K562 (cell line): Measurements from ENCODE around the gene IRF2. TPM values are rescaled to one million over a fixed set of nuclear protein-coding genes. Genes with fewer than 3 reads are reported as not detected.

Experiments used
- ATAC-seq: fragments of 200-7000 bp; cut with Tn5 transposase; 3 replicates; pipeline ENCODE4 v1.9.1; 2020; ENCODE audit warnings: moderate library complexity
- BruUV-seq: library from RNA; stranded (reverse); fragments of 400-500 nt; replicated peaks from 2 replicates; lab custom pipeline; 2021; lab: Mats Ljungman, UMichigan
- CTCF ChIA-PET: fragments of 300-600 bp; formaldehyde crosslinking; extraction: SDS; loops from one replicate; lab custom pipeline; 2021; ENCODE audit warnings: low intra/inter-chr PET ratio; lab: Yijun Ruan, JAX
- POLR2A ChIA-PET: fragments of 300-600, 350-650 bp; sonication (Branson Sonifier 250); formaldehyde crosslinking; extraction: SDS; loops from one replicate; lab custom pipeline; 2021; ENCODE audit warnings: antibody characterized with exemption, inconsistent platforms; lab: Yijun Ruan, JAX
- DNase-seq, 4 experiments: peaks; one replicate each; pipeline versions ENCODE4 v3.0.0 to v3.0.0-alpha.2; 2011 to 2018; ENCODE audit warnings: low spot score in 3 of 4, mixed read lengths in 3 of 4; ENCODE audit errors: extremely low read depth in 1 of 4
- FAIRE-seq: peaks from 2 replicates; lab custom pipeline; 2011; peaks lifted over from hg19 to GRCh38; lab: Jason Lieb, UNC
- H2AFZ ChIP-seq: 2 replicates; pipeline ENCODE4 v1.6.0; 2011; ENCODE audit warnings: low read depth, low read length, control low read depth, inconsistent platforms
- H3K27ac ChIP-seq: fragments of 200-600 bp; 3 replicates; pipeline ENCODE4 v1.8.0; 2011; ENCODE audit warnings: low read depth, mild to moderate bottlenecking, control low read depth, inconsistent platforms, low read length, moderate library complexity, mixed read lengths; ENCODE audit errors: extremely low read depth
- H3K27me3 ChIP-seq, 2 experiments: fragments of 300-600 bp in 1 of 2; 2 replicates in 1 of 2; 3 replicates in 1 of 2; pipeline versions ENCODE4 v1.6.0 to v1.8.0; 2011; ENCODE audit warnings: inconsistent platforms in 2 of 2, low read length in 2 of 2, mild to moderate bottlenecking in 1 of 2, mixed read lengths in 1 of 2, moderate library complexity in 1 of 2; ENCODE audit not compliant: control insufficient read depth in 2 of 2, insufficient read depth in 2 of 2
- H3K36me3 ChIP-seq: fragments of 300-600 bp; 3 replicates; pipeline ENCODE4 v1.8.0; 2011; ENCODE audit warnings: mild to moderate bottlenecking, low read length, inconsistent platforms; ENCODE audit not compliant: control insufficient read depth, insufficient read depth
- H3K4me1 ChIP-seq, 2 experiments: fragments of 200-600 bp in 1 of 2; replicated peaks in 1 of 2; 2 replicates in 1 of 2; 3 replicates in 1 of 2; pipeline versions ENCODE4 v1.5.1 to v1.8.0; 2011; ENCODE audit warnings: inconsistent platforms in 2 of 2, low read length in 2 of 2, mild to moderate bottlenecking in 1 of 2, mixed read lengths in 1 of 2, moderate library complexity in 1 of 2; ENCODE audit not compliant: control insufficient read depth in 2 of 2, insufficient read depth in 2 of 2
- H3K4me2 ChIP-seq: 2 replicates; pipeline ENCODE4 v1.6.1; 2011; ENCODE audit warnings: low read length, control low read depth, inconsistent platforms, mixed read lengths; ENCODE audit not compliant: insufficient read depth
- H3K4me3 ChIP-seq: fragments of 200-600 bp; sonication (generic), shearing (Covaris generic); 2 replicates; pipeline ENCODE4 v1.5.1; 2016; ENCODE audit warnings: control low read depth, inconsistent platforms
- H3K79me2 ChIP-seq: fragments of 200-600 bp; 3 replicates; pipeline ENCODE4 v1.8.0; 2011; ENCODE audit warnings: low read length, inconsistent platforms; ENCODE audit not compliant: control insufficient read depth, insufficient read depth
- H3K9ac ChIP-seq, 2 experiments: 2 replicates each; pipeline versions ENCODE4 v1.6.0 to v1.6.1; 2011; ENCODE audit warnings: low read depth in 2 of 2, low read length in 2 of 2, control low read depth in 1 of 2, inconsistent platforms in 1 of 2, mild to moderate bottlenecking in 1 of 2, mixed read lengths in 1 of 2; ENCODE audit not compliant: insufficient read depth in 1 of 2
- H3K9me1 ChIP-seq: one replicate; pipeline ENCODE4 v1.6.0; 2011; ENCODE audit warnings: inconsistent platforms, mild to moderate bottlenecking, low read length, moderate library complexity; ENCODE audit not compliant: control insufficient read depth, insufficient read depth
- H3K9me3 ChIP-seq: replicated peaks from 2 replicates; pipeline ENCODE4 v1.5.1; 2011; ENCODE audit warnings: low read depth, low read length, inconsistent platforms; ENCODE audit not compliant: control insufficient read depth, insufficient read depth
- H4K20me1 ChIP-seq: replicated peaks from 2 replicates; pipeline ENCODE4 v1.6.1; 2011; ENCODE audit warnings: low read length, inconsistent platforms, mixed read lengths; ENCODE audit not compliant: control insufficient read depth, insufficient read depth
- ATF7 ChIP-seq: fragments of 450-650 bp; IDR thresholded peaks from 2 replicates; pipeline ENCODE4 v1.7.1; 2014; ENCODE audit warnings: mild to moderate bottlenecking, moderate library complexity
- DACH1 ChIP-seq: fragments of 450-650 bp; IDR thresholded peaks from 2 replicates; pipeline ENCODE4 v1.6.1; 2018; ENCODE audit not compliant: partially characterized antibody
- KAT7 ChIP-seq: sonication (generic); formaldehyde crosslinking; IDR thresholded peaks from 2 replicates; pipeline ENCODE4 v1.8.0; 2022; ENCODE audit warnings: missing genetic modification reagents, mild to moderate bottlenecking, borderline replicate concordance
- MLX ChIP-seq, 2 experiments: fragments of 450-650 bp in 1 of 2; sonication (generic) in 1 of 2; formaldehyde crosslinking; conservative IDR thresholded peaks; 2 replicates each; pipeline versions ENCODE4 v1.4.0 to v1.8.1; 2020 to 2022; ENCODE audit warnings: mild to moderate bottlenecking in 1 of 2, missing genetic modification reagents in 1 of 2
- POLR2AphosphoS5 ChIP-seq: IDR thresholded peaks from 2 replicates; pipeline ENCODE4 v1.6.1; 2011; ENCODE audit warnings: mild to moderate bottlenecking, low read depth, low read length, moderate library complexity; ENCODE audit not compliant: control insufficient read depth, insufficient read depth
- TAF1 ChIP-seq: IDR thresholded peaks from 2 replicates; pipeline ENCODE4 v1.6.1; 2011; ENCODE audit warnings: mild to moderate bottlenecking, low read length, moderate library complexity; ENCODE audit not compliant: insufficient read depth, control insufficient read depth, severe bottlenecking; ENCODE audit errors: extremely low read depth
- ZBTB8A ChIP-seq: fragments of 450-650 bp; IDR thresholded peaks from 2 replicates; pipeline ENCODE4 v1.6.1; 2018; ENCODE audit warnings: mild to moderate bottlenecking, moderate library complexity; ENCODE audit not compliant: partially characterized antibody
- WGBS: fragments of 100-300 bp; shearing (Covaris generic); methylation state at CpG from one replicate; pipeline ENCODE4 v1.1.6; 2016; ENCODE audit warnings: low coverage, mixed read lengths; ENCODE audit not compliant: insufficient coverage; ENCODE audit errors: missing lambda C conversion rate; 5-methylcytosine and 5-hydroxymethylcytosine counted together
- in situ Hi-C: fragments of 300-500 bp; cut with MboI; formaldehyde crosslinking; loops from 4 replicates; pipeline ENCODE4 v1.15.0; 2018; ENCODE audit warnings: inconsistent platforms, mixed read lengths
- intact Hi-C: fragments of 100-400 bp; cut with micrococcal nuclease; formaldehyde crosslinking; loops from 2 replicates; pipeline ENCODE4 v1.14.2; 2022
- polyA plus RNA-seq, 8 experiments: library from polyadenylated mRNA; depleted of rRNA in 4 of 8; stranded (reverse) in 5 of 8; unstranded in 3 of 8; fragments of >200 nt; fragmentation: Nextera tagmentation in 2 of 8; fragmentation: Illumina TruSeq in 1 of 8; extraction: Ambion mirVana in 2 of 8; extraction: Trizol in 1 of 8; gene quantifications; 2 replicates each; pipeline versions ENCODE4 v1.2.1 to v1.2.3, GENCODE V29; 2011 to 2014; ENCODE audit warnings: inconsistent platforms in 1 of 8, missing spikeins in 1 of 8
- total RNA-seq, 7 experiments: library from RNA; depleted of rRNA in 6 of 7; stranded (reverse); fragments of >200 nt in 6 of 7; fragmentation: Illumina TruSeq in 2 of 7; extraction: Trizol in 2 of 7; gene quantifications; 2 replicates each; pipeline versions ENCODE4 v1.2.1 to v1.2.3, GENCODE V29; 2011 to 2021; ENCODE audit warnings: low replicate concordance in 1 of 7

IRF2 gene
- total and polyA plus RNA-seq, 9 of the 15 experiments (the other 6 are each of a cell fraction or from before 2014, with no cell fraction given), result 7.1 to 17.1 (median 11.3) TPM

- WGBS, result 75% methylated on average over 8 of the region's 8 CpGs
- FAIRE-seq (no peak), ATAC-seq (no peak)
- Histone ChIP-seq H3K27ac (no peak overlapping the region), H3K4me1 (peaks cover 11 to 12% of the 10 kb centered on the region in 2 experiments; a peak in 3 of 5 replicates), H4K20me1 (no peaks in the 10 kb centered on the region), H3K9ac (no peak overlapping the region)
- CTCF ChIA-PET, result no interaction called here
- no TSS peak for BruUV-seq
- TF ChIP-seq MLX (CRISPR knock-in tag; conservative IDR thresholded peaks at IDR 0.05), result no peak
- TF ChIP-seq ZBTB8A, result no peak
- no peak for TF ChIP-seq POLR2AphosphoS5
- TF ChIP-seq ATF7, result no peak
- no peak for TF ChIP-seq DACH1
- no peak for TF ChIP-seq KAT7 (CRISPR knock-in tag)
- no peak for TF ChIP-seq TAF1
- TF ChIP-seq, all 486 proteins: peak for 0
- no peak for DNase-seq
- no peak overlapping the region for H2AFZ ChIP-seq
- in situ Hi-C loops (no loop called here), intact Hi-C loops (no loop called here)
- no peaks in the 10 kb centered on the region for H3K79me2 ChIP-seq
- H3K27me3 ChIP-seq, result no peaks in the 10 kb centered on the region
- no peak overlapping the region for H3K4me3 ChIP-seq
- H3K9me3 ChIP-seq, result no peaks in the 10 kb centered on the region
- H3K4me2 ChIP-seq, result no peak overlapping the region
- POLR2A ChIA-PET, result interaction anchor here (0.7 to 1.0 kb wide), 2 partner anchors 9 to 12 kb away, joined by 3 read pairs; no protein-coding TSS in a partner anchor
- H3K9me1 ChIP-seq, result no peaks in the 10 kb centered on the region
- H3K36me3 ChIP-seq, result peaks cover 11% of the 10 kb centered on the region; the same call in 2 of the 3 replicates
Measured at GRCh38 chr4:184408021-184408683, 66.2 kb downstream of the IRF2 start.
